ENCODE measurements around the gene SCN5A. TPM values are rescaled to one million over a fixed set of nuclear protein-coding genes. Genes with fewer than 3 reads are reported as not detected.

SCN5A gene
- total RNA-seq, 1 donor from 2014 or later, result 3.3 TPM

DNA sequence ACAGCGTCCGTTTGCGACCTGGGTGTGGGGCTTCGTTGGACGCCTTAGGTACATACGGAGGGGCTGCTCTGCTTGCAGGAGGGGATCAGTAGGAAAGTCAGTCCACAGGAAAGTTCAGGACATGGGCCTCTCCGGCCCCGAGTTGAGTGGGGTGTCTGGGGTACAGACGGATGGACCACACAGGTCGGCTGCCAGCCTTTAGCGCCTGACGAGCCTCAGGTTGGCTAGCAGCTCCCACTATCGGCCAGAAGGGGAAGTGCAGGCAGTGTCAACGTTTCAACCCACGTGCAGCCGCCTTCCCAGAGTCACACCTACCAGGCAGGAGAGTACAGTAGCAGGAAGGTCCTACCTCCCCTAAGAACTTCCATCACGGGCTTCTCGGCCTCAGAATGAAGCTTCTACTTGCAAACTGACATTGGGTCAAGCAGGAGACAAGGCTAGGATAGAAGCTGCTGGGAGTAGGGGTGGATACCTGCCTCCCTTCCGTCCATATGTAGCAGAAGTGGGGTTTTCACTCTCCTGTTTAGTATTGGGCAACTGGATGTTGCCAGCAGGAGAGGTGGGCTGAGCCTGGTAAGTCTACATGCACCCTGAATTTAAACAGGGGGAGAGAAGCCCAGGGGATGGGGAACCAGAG lies 1.8 kb upstream of the SCN5A start:
- Histone ChIP-seq H3K4me3 (ENCODE audit: insufficient read depth, low read depth, low read length) (no peak overlapping the region), H3K27me3 (ENCODE audit: insufficient read depth, low read length) (peaks cover 52% of the 10 kb centered on the region), H2AFZ (ENCODE audit: low read depth, low read length) (peak overlapping the region; percentile 40), H3K36me3 (ENCODE audit: insufficient read depth, low read length) (no peaks in the 10 kb centered on the region), H3K9ac (ENCODE audit: low read length) (no peak overlapping the region), H3K4me2 (ENCODE audit: low read length) (peak overlapping the region; percentile 61), H3K4me1 (ENCODE audit: insufficient read depth, low read length) (no peaks in the 10 kb centered on the region), H3K9me3 (ENCODE audit: insufficient read depth, low read depth, low read length) (peaks cover 4% of the 10 kb centered on the region), H4K20me1 (ENCODE audit: insufficient read depth, low read length) (no peaks in the 10 kb centered on the region), H3K27ac (ENCODE audit: low read depth, low read length) (no peak overlapping the region), H3K79me2 (ENCODE audit: insufficient read depth, low read length) (no peaks in the 10 kb centered on the region)
- H3K36me3 Mint-ChIP-seq (ENCODE audit: low read depth, unreplicated experiment), result no peaks in the 10 kb centered on the region
- H3K4me3 Mint-ChIP-seq (ENCODE audit: unreplicated experiment), result no peak overlapping the region
- no peaks in the 10 kb centered on the region for H3K4me1 Mint-ChIP-seq (ENCODE audit: low read depth, unreplicated experiment)
- TF ChIP-seq, protein P1, sequence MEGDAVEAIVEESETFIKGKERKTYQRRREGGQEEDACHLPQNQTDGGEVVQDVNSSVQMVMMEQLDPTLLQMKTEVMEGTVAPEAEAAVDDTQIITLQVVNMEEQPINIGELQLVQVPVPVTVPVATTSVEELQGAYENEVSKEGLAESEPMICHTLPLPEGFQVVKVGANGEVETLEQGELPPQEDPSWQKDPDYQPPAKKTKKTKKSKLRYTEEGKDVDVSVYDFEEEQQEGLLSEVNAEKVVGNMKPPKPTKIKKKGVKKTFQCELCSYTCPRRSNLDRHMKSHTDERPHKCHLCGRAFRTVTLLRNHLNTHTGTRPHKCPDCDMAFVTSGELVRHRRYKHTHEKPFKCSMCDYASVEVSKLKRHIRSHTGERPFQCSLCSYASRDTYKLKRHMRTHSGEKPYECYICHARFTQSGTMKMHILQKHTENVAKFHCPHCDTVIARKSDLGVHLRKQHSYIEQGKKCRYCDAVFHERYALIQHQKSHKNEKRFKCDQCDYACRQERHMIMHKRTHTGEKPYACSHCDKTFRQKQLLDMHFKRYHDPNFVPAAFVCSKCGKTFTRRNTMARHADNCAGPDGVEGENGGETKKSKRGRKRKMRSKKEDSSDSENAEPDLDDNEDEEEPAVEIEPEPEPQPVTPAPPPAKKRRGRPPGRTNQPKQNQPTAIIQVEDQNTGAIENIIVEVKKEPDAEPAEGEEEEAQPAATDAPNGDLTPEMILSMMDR (IDR thresholded peaks at IDR 0.05; ENCODE audit: insufficient read depth, low read depth, low read length), result peak; percentile 90
- no peak for TF ChIP-seq EZH2 (IDR thresholded peaks at IDR 0.05; ENCODE audit: insufficient read depth, low read length)
- H3K9me3 Mint-ChIP-seq (ENCODE audit: unreplicated experiment), result peaks cover 5% of the 10 kb centered on the region
- no peak for FAIRE-seq
- peaks cover 32% of the 10 kb centered on the region for H3K27me3 Mint-ChIP-seq (ENCODE audit: low read depth, unreplicated experiment)
- H3K27ac Mint-ChIP-seq (ENCODE audit: unreplicated experiment), result no peak overlapping the region
- no peak for DNase-seq (ENCODE audit: low read depth)

DNA sequence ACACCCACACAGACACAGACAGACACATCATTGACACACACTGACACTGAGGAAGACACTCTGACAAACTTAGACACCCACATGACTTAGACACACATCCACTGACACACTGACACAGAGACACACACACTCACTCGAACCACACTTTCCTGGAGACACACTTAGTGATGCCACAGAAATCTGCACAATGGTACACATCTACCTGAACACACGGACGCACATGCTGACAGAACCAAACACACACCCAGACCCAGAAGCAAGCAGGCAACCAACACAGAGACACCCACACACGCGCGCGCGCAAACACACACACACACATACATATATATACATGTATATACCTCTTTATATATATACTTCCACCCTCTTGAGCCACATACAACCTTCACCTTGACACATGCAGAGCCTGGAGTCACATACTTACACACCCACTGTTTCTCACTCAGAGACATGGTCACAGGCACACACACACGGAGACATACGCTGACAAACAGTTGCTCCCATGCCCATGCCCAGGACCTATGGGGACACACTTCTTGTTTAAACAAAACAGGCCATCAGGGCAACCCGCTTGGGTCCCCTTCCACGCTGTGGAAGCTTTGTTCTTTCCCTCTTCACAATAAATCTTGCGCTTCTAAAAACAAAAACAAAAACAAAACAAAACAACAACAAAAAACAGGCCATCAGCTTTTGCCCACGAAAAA lies 913 bp upstream of the SCN5A start:
- Histone ChIP-seq H3K27me3 (ENCODE audit: insufficient read depth, low read length) (peaks cover 52% of the 10 kb centered on the region), H3K9ac (ENCODE audit: low read length) (no peak overlapping the region), H4K20me1 (ENCODE audit: insufficient read depth, low read length) (no peaks in the 10 kb centered on the region), H3K4me3 (ENCODE audit: insufficient read depth, low read depth, low read length) (no peak overlapping the region), H3K4me2 (ENCODE audit: low read length) (peak overlapping the region; percentile 89), H3K27ac (ENCODE audit: low read depth, low read length) (no peak overlapping the region), H3K36me3 (ENCODE audit: insufficient read depth, low read length) (no peaks in the 10 kb centered on the region), H3K9me3 (ENCODE audit: insufficient read depth, low read depth, low read length) (peaks cover 4% of the 10 kb centered on the region), H3K4me1 (ENCODE audit: insufficient read depth, low read length) (no peaks in the 10 kb centered on the region), H2AFZ (ENCODE audit: low read depth, low read length) (peak overlapping the region; percentile 53), H3K79me2 (ENCODE audit: insufficient read depth, low read length) (no peaks in the 10 kb centered on the region)
- DNase-seq (ENCODE audit: low read depth), result no peak
- no peak overlapping the region for H3K4me3 Mint-ChIP-seq (ENCODE audit: unreplicated experiment)
- H3K36me3 Mint-ChIP-seq (ENCODE audit: low read depth, unreplicated experiment), result no peaks in the 10 kb centered on the region
- H3K4me1 Mint-ChIP-seq (ENCODE audit: low read depth, unreplicated experiment), result no peaks in the 10 kb centered on the region
- peaks cover 5% of the 10 kb centered on the region for H3K9me3 Mint-ChIP-seq (ENCODE audit: unreplicated experiment)
- H3K27ac Mint-ChIP-seq (ENCODE audit: unreplicated experiment), result no peak overlapping the region
- FAIRE-seq, result no peak
- no peak for TF ChIP-seq EZH2 (IDR thresholded peaks at IDR 0.05; ENCODE audit: insufficient read depth, low read length)
- TF ChIP-seq, protein P1 (IDR thresholded peaks at IDR 0.05; ENCODE audit: insufficient read depth, low read depth, low read length), result no peak
- peaks cover 29% of the 10 kb centered on the region for H3K27me3 Mint-ChIP-seq (ENCODE audit: low read depth, unreplicated experiment)
